Measurements from ENCODE around the gene CCDC71L.
"Not testable (repeated sequence)": the region's sequence is repeated elsewhere in the genome, so short reads cannot be mapped to it uniquely, and the experiment has no call there.

- TF ChIP-seq CTCF (IDR thresholded peaks at IDR 0.05; ENCODE audit: insufficient read depth, low read length, poor library complexity, severe bottlenecking); EZH2phosphoT487 (conservative IDR thresholded peaks at IDR 0.05; ENCODE audit: low read length): not testable (repeated sequence)
These were observed 11.0 kb upstream of the CCDC71L start for GRCh38 chr7:106671930-106672329.
